Keratinocyte (primary cell): ENCODE data around the gene MTHFD1L.

Source experiments
- EZH2 ChIP-seq: IDR thresholded peaks from one replicate; pipeline ENCODE4 v1.6.1; 2012; ENCODE audit warnings: inconsistent platforms, mild to moderate bottlenecking, low read length, moderate library complexity
- TF ChIP-seq, protein P1 (sequence below), 3 experiments: IDR thresholded peaks in 1 of 3; conservative IDR thresholded peaks in 1 of 3; optimal IDR thresholded peaks in 1 of 3; 2 replicates in 2 of 3; 3 replicates in 1 of 3; pipeline versions ENCODE3 to v1.5.1; 2011; ENCODE audit warnings: low read length in 3 of 3, mild to moderate bottlenecking in 3 of 3, moderate library complexity in 2 of 3, control low read depth in 1 of 3, inconsistent platforms in 1 of 3; ENCODE audit not compliant: insufficient read depth in 2 of 3; ENCODE audit errors: extremely low read depth in 1 of 3

DNA sequence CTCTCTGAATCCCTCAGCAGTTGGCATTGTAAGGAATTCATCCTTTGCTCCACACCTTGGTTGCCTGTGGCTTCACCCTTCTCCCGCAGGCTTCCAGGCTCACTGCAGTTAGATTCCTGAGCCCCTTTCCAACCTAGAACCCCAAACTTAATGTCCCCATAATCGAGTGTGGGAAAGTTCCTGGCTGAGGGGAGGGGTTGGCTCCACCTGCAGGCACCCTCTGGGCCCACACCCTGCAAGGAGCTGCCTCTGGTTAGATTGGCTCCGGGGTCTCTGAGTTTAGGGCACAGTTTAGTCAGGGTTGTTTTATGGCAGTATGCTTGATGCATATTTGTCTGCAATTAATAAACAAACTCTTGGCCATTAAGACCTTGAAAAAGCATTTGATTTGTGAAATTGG is 63.4 kb downstream of the MTHFD1L start:
- TF ChIP-seq, protein P1, sequence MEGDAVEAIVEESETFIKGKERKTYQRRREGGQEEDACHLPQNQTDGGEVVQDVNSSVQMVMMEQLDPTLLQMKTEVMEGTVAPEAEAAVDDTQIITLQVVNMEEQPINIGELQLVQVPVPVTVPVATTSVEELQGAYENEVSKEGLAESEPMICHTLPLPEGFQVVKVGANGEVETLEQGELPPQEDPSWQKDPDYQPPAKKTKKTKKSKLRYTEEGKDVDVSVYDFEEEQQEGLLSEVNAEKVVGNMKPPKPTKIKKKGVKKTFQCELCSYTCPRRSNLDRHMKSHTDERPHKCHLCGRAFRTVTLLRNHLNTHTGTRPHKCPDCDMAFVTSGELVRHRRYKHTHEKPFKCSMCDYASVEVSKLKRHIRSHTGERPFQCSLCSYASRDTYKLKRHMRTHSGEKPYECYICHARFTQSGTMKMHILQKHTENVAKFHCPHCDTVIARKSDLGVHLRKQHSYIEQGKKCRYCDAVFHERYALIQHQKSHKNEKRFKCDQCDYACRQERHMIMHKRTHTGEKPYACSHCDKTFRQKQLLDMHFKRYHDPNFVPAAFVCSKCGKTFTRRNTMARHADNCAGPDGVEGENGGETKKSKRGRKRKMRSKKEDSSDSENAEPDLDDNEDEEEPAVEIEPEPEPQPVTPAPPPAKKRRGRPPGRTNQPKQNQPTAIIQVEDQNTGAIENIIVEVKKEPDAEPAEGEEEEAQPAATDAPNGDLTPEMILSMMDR (optimal IDR thresholded peaks at IDR 0.05 in 1 of 3, IDR thresholded peaks at IDR 0.05 in 1 of 3, conservative IDR thresholded peaks at IDR 0.05 in 1 of 3; ENCODE audit: extremely low read depth in 1 of 3, insufficient read depth in 2 of 3, low read length in 3 of 3), result peak; percentile 38 to 50 (median 42)
- TF ChIP-seq EZH2, result no peak
